Prostate gland (tissue), 2 donors: ENCODE data around the gene PPP2R2B.

Experiments
- POLR2A ChIP-seq: fragments of 450-650 bp; IDR thresholded peaks from one replicate; pipeline ENCODE4 v1.6.1; 2016; ENCODE audit warnings: antibody characterized with exemption, mild to moderate bottlenecking
- TF ChIP-seq, protein P1 (sequence below), 4 experiments: fragments of 200-600 bp in 2 of 4; fragments of 450-650 bp in 2 of 4; sonication (generic) in 2 of 4; IDR thresholded peaks; 1 replicate in 3 of 4; 2 replicates in 1 of 4; pipeline ENCODE4 v1.5.1; 2016 to 2019; ENCODE audit warnings: antibody characterized with exemption in 4 of 4, mild to moderate bottlenecking in 2 of 4, moderate library complexity in 2 of 4

GRCh38 chr5:146659961-146660360, 218.6 kb downstream of the PPP2R2B start:
- TF ChIP-seq POLR2A, result no peak
- TF ChIP-seq, protein P1, sequence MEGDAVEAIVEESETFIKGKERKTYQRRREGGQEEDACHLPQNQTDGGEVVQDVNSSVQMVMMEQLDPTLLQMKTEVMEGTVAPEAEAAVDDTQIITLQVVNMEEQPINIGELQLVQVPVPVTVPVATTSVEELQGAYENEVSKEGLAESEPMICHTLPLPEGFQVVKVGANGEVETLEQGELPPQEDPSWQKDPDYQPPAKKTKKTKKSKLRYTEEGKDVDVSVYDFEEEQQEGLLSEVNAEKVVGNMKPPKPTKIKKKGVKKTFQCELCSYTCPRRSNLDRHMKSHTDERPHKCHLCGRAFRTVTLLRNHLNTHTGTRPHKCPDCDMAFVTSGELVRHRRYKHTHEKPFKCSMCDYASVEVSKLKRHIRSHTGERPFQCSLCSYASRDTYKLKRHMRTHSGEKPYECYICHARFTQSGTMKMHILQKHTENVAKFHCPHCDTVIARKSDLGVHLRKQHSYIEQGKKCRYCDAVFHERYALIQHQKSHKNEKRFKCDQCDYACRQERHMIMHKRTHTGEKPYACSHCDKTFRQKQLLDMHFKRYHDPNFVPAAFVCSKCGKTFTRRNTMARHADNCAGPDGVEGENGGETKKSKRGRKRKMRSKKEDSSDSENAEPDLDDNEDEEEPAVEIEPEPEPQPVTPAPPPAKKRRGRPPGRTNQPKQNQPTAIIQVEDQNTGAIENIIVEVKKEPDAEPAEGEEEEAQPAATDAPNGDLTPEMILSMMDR (IDR thresholded peaks at IDR 0.05), result no peak
